Loucy (cell line): Measurements from ENCODE around the gene SART3.

ENCODE experiments used
- CTCF ChIP-seq: fragments of 200-600 bp; sonication (generic); conservative IDR thresholded peaks from 2 replicates; pipeline ENCODE4 v1.5.1; 2014; ENCODE audit warnings: mild to moderate bottlenecking, antibody characterized with exemption, low read length
- EZH2phosphoT487 ChIP-seq: fragments of 200-600 bp; IDR thresholded peaks from 2 replicates; pipeline ENCODE4 v1.6.1; 2018; ENCODE audit warnings: antibody characterized with exemption, mild to moderate bottlenecking, moderate library complexity, borderline replicate concordance

- TF ChIP-seq CTCF (0 out of 2 replicates have a peak, but pooled peaks have one; percentile 8), EZH2phosphoT487 (no peak)
Measured at GRCh38 chr12:108563804-108564151, 2.8 kb upstream of the SART3 start.
